ENCODE data around the gene CACNA1I. TPM values are rescaled to one million over a fixed set of nuclear protein-coding genes. Genes with fewer than 3 reads are reported as not detected.
A peak's percentile ranks its signal among the peaks of the same experiment; 100 is the strongest.
"Not testable (repeated sequence)": the region's sequence is repeated elsewhere in the genome, so short reads cannot be mapped to it uniquely, and the experiment has no call there.

The CACNA1I gene
- not detected for polyA plus RNA-seq (2012; ENCODE audit: missing spikeins)

DNA sequence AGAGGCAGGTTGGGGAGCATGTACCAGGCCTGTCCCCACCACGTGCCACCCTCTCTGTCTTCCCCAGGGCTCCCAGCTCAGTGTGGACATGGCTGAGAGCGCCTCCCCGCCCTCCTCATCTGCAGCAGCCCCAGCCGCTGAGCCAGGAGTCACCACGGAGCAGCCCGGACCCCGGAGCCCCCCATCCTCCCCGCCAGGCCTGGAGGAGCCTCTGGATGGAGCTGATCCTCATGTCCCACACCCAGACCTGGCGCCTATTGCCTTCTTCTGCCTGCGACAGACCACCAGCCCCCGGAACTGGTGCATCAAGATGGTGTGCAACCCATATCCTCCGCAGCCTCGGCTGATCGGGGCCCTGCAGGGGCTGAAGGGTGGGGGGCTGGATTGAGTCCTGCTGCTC, at the start of gene CACNA1I:
Gene CACNA1I, plus strand, starts transcription at position 89 of the 400 bp plus-strand sequence. Its CDS starts 0 bp downstream, at position 89.
- no peak for DNase-seq (ENCODE audit: insufficient read length)

DNA sequence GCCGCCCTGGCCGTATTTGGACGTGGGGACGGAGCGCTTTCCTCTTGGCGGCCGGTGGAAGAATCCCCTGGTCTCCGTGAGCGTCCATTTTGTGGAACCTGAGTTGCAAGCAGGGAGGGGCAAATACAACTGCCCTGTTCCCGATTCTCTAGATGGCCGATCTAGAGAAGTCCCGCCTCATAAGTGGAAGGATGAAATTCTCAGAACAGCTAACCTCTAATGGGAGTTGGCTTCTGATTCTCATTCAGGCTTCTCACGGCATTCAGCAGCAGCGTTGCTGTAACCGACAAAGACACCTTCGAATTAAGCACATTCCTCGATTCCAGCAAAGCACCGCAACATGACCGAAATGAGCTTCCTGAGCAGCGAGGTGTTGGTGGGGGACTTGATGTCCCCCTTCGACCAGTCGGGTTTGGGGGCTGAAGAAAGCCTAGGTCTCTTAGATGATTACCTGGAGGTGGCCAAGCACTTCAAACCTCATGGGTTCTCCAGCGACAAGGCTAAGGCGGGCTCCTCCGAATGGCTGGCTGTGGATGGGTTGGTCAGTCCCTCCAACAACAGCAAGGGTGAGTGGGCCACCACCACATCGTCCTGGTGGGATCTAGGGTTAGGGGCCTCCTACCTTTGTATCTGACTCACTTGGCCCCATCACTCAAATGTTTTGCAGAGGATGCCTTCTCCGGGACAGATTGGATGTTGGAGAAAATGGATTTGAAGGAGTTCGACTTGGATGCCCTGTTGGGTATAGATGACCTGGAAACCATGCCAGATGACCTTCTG, 49.3 kb upstream of the CACNA1I start:
- DNase-seq (ENCODE audit: insufficient read length), result not testable (repeated sequence)
- peak; percentile 47 for TF ChIP-seq POLR2AphosphoS5 (IDR thresholded peaks at IDR 0.05; ENCODE audit: low read depth, low read length)
- FAIRE-seq, result peak; percentile 78

More for the DNA sequence above, at the start of gene CACNA1I:
- TF ChIP-seq TAF1 (IDR thresholded peaks at IDR 0.05; ENCODE audit: borderline replicate concordance, low read depth, low read length), result no peak
- FAIRE-seq, result no peak

DNA sequence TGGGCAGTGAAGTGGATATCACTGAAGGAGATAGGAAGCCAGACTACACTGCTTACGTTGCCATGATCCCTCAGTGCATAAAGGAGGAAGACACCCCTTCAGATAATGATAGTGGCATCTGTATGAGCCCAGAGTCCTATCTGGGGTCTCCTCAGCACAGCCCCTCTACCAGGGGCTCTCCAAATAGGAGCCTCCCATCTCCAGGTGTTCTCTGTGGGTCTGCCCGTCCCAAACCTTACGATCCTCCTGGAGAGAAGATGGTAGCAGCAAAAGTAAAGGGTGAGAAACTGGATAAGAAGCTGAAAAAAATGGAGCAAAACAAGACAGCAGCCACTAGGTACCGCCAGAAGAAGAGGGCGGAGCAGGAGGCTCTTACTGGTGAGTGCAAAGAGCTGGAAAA, 48.5 kb upstream of the CACNA1I start:
- FAIRE-seq; DNase-seq (ENCODE audit: insufficient read length): not testable (repeated sequence)

DNA sequence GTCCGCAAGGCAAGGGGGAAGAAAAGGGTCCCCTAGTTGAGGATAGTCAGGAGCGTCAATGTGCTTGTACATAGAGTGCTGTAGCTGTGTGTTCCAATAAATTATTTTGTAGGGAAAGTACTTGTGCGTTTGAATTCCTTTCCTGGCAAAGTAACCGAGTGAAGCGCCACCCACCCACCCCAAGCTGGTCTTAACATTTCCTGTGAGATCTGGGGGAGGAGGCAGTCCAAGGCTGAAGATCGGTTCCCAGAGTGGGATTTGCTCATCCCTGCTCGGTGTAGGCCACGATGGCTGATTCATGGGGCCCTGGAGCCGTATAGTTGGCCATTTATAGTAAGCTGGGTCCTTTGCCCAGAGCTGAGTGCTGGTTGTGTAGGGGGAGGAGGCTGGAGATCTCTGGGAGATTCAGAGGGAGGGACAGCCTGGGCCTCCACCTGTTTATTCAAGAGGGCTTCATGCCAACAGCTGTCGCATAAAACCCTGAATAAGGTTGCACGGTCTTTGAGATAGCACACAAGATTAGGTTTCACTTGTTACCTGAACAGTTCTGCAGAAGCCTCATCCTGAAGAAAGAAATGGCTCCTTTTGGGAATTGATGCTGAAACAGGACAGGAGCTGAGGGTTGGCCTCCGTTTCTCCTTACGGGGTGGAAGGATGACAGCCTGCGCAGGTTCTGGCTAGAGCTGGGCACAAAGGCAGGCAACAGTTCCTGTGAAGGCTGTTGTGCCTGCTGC, 47.8 kb upstream of the CACNA1I start:
- peak; percentile 92 for TF ChIP-seq POLR2A (IDR thresholded peaks at IDR 0.05; ENCODE audit: low read depth, low read length)
- TF ChIP-seq TAF1 (IDR thresholded peaks at IDR 0.05; ENCODE audit: borderline replicate concordance, low read depth, low read length), result 0 out of 2 replicates have a peak, but pooled peaks have one; percentile 28
- TF ChIP-seq POLR2AphosphoS5 (IDR thresholded peaks at IDR 0.05; ENCODE audit: low read depth, low read length), result peak; percentile 99
- FAIRE-seq, result no peak
- DNase-seq (ENCODE audit: insufficient read length), result no peak

DNA sequence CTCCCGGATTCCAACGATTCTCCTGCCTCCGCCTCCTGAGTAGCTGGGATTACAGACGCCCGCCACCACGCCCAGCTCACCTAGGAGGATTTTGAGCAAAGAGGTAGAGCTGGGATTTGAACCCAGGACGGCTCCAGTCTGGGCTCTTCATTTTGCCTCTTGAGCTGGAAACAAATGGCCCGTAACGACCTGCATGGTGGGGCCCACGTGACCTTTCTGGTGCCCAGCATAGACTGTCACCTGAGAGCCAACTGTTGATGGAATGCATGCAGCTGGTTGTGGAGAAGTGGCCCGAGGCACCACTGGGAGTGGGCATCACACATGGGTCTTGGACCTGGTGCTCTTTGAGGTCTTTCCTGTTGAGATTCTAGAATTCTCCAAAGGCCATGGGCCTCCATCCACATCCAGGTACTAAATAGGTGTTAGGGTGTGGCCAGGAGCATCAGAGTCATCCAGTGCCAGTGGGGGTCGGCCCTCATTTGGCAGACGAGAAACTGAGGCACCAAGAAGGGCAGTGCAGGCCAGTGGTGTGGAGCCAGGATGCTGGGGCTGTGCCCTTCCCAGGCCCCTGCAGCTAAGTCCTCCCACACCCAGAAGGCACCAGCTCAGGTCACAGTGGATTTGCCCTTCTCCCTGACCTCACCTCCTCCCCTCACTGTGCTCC, 46.3 kb upstream of the CACNA1I start:
- no peak for DNase-seq (ENCODE audit: insufficient read length)
- peak; percentile 77; the same call in 1 of the 2 replicates for TF ChIP-seq POLR2A (IDR thresholded peaks at IDR 0.05; ENCODE audit: low read depth, low read length)
- TF ChIP-seq POLR2AphosphoS5 (IDR thresholded peaks at IDR 0.05; ENCODE audit: low read depth, low read length), result peak; percentile 68
- TF ChIP-seq TAF1 (IDR thresholded peaks at IDR 0.05; ENCODE audit: borderline replicate concordance, low read depth, low read length), result no peak
- FAIRE-seq, result no peak

DNA sequence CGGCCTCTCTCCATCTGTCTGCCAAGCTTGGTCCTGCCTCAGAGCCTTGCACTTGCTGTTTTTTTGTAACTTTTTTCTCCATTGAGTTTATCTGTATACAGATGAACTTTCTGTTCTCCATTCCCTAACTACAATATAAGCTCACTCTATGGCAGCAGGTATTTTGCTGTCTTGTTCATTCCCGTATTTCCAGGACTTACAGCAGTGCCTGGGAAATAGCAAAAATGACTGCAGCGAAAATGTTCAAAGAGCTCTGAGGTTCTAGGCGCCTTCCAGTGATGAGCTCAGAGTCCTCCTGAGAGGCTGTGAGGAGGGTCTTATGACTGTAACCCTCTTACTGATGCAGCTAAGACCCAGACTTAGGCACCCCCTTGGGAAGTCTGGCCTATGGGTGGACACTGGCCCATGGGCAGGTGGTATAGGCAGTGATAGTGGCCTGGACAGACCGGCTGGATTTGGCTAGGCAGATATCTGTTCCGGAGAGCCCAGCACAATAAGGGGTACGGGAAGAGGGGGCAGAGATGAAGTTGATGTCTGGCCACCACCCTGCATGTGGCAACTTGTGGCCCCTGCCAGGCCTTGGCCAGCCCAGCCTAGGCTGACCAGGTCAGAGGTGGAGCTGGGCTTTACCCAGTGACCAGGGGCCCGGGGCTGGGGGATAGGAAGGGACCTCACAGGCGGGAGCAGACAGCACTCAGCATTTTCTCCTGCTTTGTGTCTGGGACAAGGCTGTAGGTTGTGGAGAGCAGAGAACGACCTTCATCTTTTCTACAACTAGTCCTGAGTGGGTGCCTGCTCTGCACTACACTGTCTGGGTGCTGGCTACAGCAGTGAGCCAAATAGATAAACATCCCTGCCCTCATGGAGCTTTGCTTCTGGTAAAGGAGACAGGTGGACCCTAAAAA, 45.5 kb upstream of the CACNA1I start:
- DNase-seq (ENCODE audit: insufficient read length) (no peak), FAIRE-seq (peak; percentile 17)
- TF ChIP-seq POLR2AphosphoS5 (IDR thresholded peaks at IDR 0.05; ENCODE audit: low read depth, low read length) (peak; percentile 39; the same call in 1 of the 2 replicates), POLR2A (IDR thresholded peaks at IDR 0.05; ENCODE audit: low read depth, low read length) (no peak; the same call in 1 of the 2 replicates)

DNA sequence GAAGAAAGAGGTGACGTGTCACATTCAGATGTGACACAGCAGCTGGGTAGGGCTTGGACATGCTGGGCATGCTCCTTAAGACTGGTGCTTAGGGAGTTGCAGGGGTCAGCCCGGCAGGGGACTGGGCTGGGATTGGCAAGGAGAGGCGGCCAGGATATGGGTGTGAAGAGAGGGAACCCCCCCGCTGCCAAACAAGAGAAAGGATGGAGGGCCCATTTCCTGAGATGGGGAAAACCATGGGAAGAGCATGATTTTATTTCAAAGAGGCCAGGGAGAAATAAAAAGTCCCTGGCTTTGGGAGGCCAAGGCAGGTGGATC, 44.9 kb upstream of the CACNA1I start:
- TF ChIP-seq TAF1 (IDR thresholded peaks at IDR 0.05; ENCODE audit: borderline replicate concordance, low read depth, low read length), result no peak
- no peak for TF ChIP-seq POLR2AphosphoS5 (IDR thresholded peaks at IDR 0.05; ENCODE audit: low read depth, low read length)
- no peak for TF ChIP-seq POLR2A (IDR thresholded peaks at IDR 0.05; ENCODE audit: low read depth, low read length)
- FAIRE-seq (no peak), DNase-seq (ENCODE audit: insufficient read length) (no peak)

DNA sequence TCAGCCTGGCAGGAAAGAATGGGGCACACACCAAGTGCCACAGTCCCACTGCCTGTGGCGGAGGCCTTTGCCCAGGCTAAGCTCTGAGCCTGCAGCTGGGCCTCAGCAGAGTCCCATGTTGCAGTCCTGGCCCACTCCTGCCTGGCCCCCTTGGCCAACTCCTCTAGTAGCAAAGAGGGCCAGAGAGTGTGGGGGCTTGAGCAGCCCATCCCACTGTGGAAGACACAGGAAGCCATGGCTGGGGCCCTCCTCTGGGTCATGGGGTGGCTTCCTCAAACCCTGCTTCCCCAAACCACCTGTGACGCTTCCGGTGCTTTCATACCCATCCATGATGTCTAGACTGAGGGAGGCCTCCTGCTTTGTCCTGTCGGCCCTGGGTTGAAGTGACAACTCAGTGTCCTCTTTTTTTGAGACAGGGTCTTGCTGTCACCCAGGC, 43.8 kb upstream of the CACNA1I start:
- DNase-seq (ENCODE audit: insufficient read length), result no peak
- no peak for FAIRE-seq
- peak; percentile 11; the same call in 1 of the 2 replicates for TF ChIP-seq POLR2AphosphoS5 (IDR thresholded peaks at IDR 0.05; ENCODE audit: low read depth, low read length)
- TF ChIP-seq TAF1 (IDR thresholded peaks at IDR 0.05; ENCODE audit: borderline replicate concordance, low read depth, low read length), result no peak
- peak; percentile 58 for TF ChIP-seq POLR2A (IDR thresholded peaks at IDR 0.05; ENCODE audit: low read depth, low read length)

DNA sequence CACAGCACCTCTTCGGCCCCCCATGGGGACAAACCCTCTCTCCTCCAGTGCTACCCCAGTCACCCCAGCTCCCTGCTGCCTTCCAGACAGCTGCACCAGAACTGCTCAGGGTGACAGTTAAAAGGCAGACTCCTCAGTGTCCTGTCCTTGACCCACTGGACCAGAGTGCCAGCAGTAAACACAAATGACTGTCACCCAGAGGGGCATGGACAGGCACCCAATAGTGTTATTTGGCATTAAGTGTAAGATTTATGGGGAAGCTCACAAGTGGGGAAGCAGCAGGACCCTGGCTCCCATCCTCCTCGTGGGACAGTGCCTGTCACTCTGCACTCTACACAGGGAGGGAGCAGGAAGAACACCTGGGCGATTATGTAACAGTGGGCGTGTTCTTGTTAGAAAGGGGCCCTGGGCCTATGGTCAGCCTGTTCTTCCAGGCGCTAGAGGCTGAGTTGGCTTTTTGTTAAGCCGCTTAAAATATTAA, 43.0 kb upstream of the CACNA1I start:
- DNase-seq (ENCODE audit: insufficient read length) (no peak), FAIRE-seq (peak; percentile 36)
- TF ChIP-seq TAF1 (IDR thresholded peaks at IDR 0.05; ENCODE audit: borderline replicate concordance, low read depth, low read length) (no peak), POLR2AphosphoS5 (IDR thresholded peaks at IDR 0.05; ENCODE audit: low read depth, low read length) (no peak), POLR2A (IDR thresholded peaks at IDR 0.05; ENCODE audit: low read depth, low read length) (no peak)

DNA sequence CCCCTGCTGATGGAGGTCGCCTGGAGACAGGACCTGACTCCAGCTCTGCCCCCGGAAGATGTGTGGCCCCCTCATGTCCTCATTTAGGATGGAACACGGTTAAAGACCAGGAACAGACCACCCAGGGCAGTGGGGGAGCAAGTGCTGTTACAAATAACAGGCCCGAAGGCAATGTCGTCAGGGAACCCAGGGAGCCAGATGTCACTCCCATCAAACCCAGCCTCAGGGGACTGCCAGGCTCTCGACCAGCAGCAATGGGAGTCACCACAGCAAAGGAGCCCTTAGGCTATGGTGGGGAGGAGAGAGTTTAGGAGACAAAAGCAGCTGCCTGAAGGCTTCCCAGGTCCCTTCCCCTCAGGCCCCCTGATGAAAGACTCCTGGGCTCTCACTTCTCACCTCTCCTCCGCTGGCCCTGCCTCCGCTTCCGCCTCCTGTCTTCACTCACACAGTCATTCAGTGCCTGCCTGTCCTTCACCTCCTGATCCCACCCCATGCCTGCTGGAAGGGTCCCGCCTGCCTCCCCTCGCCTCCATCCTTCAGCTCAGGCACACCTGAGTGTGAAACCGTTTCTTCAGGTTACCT, 42.4 kb upstream of the CACNA1I start:
- FAIRE-seq (no peak), DNase-seq (ENCODE audit: insufficient read length) (no peak)
- TF ChIP-seq POLR2AphosphoS5 (IDR thresholded peaks at IDR 0.05; ENCODE audit: low read depth, low read length), result peak; percentile 66; the same call in 1 of the 2 replicates
- no peak for TF ChIP-seq TAF1 (IDR thresholded peaks at IDR 0.05; ENCODE audit: borderline replicate concordance, low read depth, low read length)
- peak; percentile 50 for TF ChIP-seq POLR2A (IDR thresholded peaks at IDR 0.05; ENCODE audit: low read depth, low read length)
